ENCODE measurements around the gene KLC1. TPM values are rescaled to one million over a fixed set of nuclear protein-coding genes. Genes with fewer than 3 reads are reported as not detected.

The KLC1 gene
- total and polyA plus RNA-seq, 5 experiments from 2014 or later, result 50.7 to 252 (median 73.3) TPM

GRCh38 chr14:103627073-103628025 lies 1.7 kb upstream of the KLC1 start:
- H3K36me3 Mint-ChIP-seq, result peaks cover 0 to 1% (median 0%) of the 10 kb centered on the region in 3 donors
- peaks cover 0 to 3% (median 0%) of the 10 kb centered on the region in 5 donors for H3K27me3 Mint-ChIP-seq
- H3K27ac Mint-ChIP-seq, result peak overlapping the region in 9 of 10 donors; percentile 16 to 91 (median 65)
- DNase-seq (no peak), ATAC-seq (no peak)
- H3K9me3 Mint-ChIP-seq, result no peaks in the 10 kb centered on the region
- H3K4me1 Mint-ChIP-seq, result peaks cover 8 to 63% (median 31%) of the 10 kb centered on the region in 4 donors
- H3K4me3 Mint-ChIP-seq, result peak overlapping the region; percentile 49 to 92 (median 84)
- POLR2A ChIA-PET, result no interaction called here

GRCh38 chr14:103628221-103628683 lies 759 bp upstream of the KLC1 start:
- no peaks in the 10 kb centered on the region for H3K9me3 Mint-ChIP-seq
- ATAC-seq (no peak), DNase-seq (peak in 2 of 10 donors; percentile 22 to 24)
- POLR2A ChIA-PET, result interaction anchor here (0.5 to 1.8 kb wide), 8 partner anchors 9 to 294 kb away, joined by 3 to 12 read pairs (median 4); partner anchors contain the start of genes BAG5, COA8, EIF5 and XRCC3
- peak overlapping the region; percentile 76 to 92 (median 84) for H3K4me3 Mint-ChIP-seq
- peaks cover 10 to 69% (median 40%) of the 10 kb centered on the region in 4 donors for H3K4me1 Mint-ChIP-seq
- no peaks in the 10 kb centered on the region for H3K27me3 Mint-ChIP-seq
- H3K36me3 Mint-ChIP-seq, result peaks cover 0 to 7% (median 0%) of the 10 kb centered on the region in 3 donors
- H3K27ac Mint-ChIP-seq, result peak overlapping the region; percentile 66 to 91 (median 84)

- ATAC-seq, result peak; percentile 25 to 43
- no peaks in the 10 kb centered on the region for H3K27me3 Mint-ChIP-seq
- POLR2A ChIA-PET, result interaction anchor here (0.8 to 1.8 kb wide), 5 partner anchors 10 to 296 kb away, joined by 3 to 12 read pairs (median 5); partner anchors contain the start of genes BAG5, COA8, EIF5 and XRCC3
- peak overlapping the region; percentile 83 to 90 (median 87) for H3K4me3 Mint-ChIP-seq
- no peaks in the 10 kb centered on the region for H3K9me3 Mint-ChIP-seq
- H3K4me1 Mint-ChIP-seq, result peaks cover 18 to 66% (median 44%) of the 10 kb centered on the region in 4 donors
- peak overlapping the region; percentile 25 to 94 (median 89) for H3K27ac Mint-ChIP-seq
- DNase-seq, result peak; percentile 7 to 72 (median 33)
- H3K36me3 Mint-ChIP-seq, result peaks cover 0 to 14% (median 0%) of the 10 kb centered on the region in 3 donors
These were observed 601 bp downstream of the KLC1 start for GRCh38 chr14:103629503-103630121.

GRCh38 chr14:103630364-103631108 lies 1.5 kb downstream of the KLC1 start:
- peak overlapping the region; percentile 81 to 90 (median 87) for H3K4me3 Mint-ChIP-seq
- POLR2A ChIA-PET, result interaction anchor here (0.6 to 0.8 kb wide), 3 partner anchors 11 to 219 kb away, joined by 3 read pairs; no protein-coding TSS in a partner anchor
- ATAC-seq, result no peak
- DNase-seq, result no peak
- H3K36me3 Mint-ChIP-seq, result peaks cover 0 to 19% (median 0%) of the 10 kb centered on the region in 3 donors
- H3K4me1 Mint-ChIP-seq, result peaks cover 19 to 66% (median 47%) of the 10 kb centered on the region in 4 donors
- peak overlapping the region; percentile 15 to 92 (median 80) for H3K27ac Mint-ChIP-seq
- H3K9me3 Mint-ChIP-seq, result no peaks in the 10 kb centered on the region
- H3K27me3 Mint-ChIP-seq, result no peaks in the 10 kb centered on the region

GRCh38 chr14:103633391-103633790 lies 4.4 kb downstream of the KLC1 start:
- DNase-seq, result no peak
- H3K4me1 Mint-ChIP-seq, result peaks cover 30 to 70% (median 59%) of the 10 kb centered on the region in 4 donors
- POLR2A ChIA-PET, result interaction anchor here (0.6 kb wide), 2 partner anchors 9 to 17 kb away, joined by 3 to 4 read pairs; no protein-coding TSS in a partner anchor
- peak overlapping the region in 9 of 10 donors; percentile 5 to 58 (median 37) for H3K4me3 Mint-ChIP-seq
- H3K27me3 Mint-ChIP-seq, result no peaks in the 10 kb centered on the region
- H3K27ac Mint-ChIP-seq, result peak overlapping the region in 7 of 10 donors; percentile 29 to 81 (median 49)
- no peaks in the 10 kb centered on the region for H3K9me3 Mint-ChIP-seq
- H3K36me3 Mint-ChIP-seq, result peaks cover 0 to 35% (median 0%) of the 10 kb centered on the region in 3 donors
- ATAC-seq, result no peak

GRCh38 chr14:103634156-103634555 lies 5.1 kb downstream of the KLC1 start:
- Mint-ChIP-seq H3K27ac (peak overlapping the region in 5 of 10 donors; percentile 6 to 79 (median 33)), H3K9me3 (no peaks in the 10 kb centered on the region), H3K4me1 (peaks cover 33 to 77% (median 65%) of the 10 kb centered on the region in 4 donors), H3K36me3 (peaks cover 0 to 38% (median 0%) of the 10 kb centered on the region in 3 donors), H3K27me3 (no peaks in the 10 kb centered on the region), H3K4me3 (peak overlapping the region in 8 of 10 donors; percentile 2 to 66 (median 20))
- ATAC-seq (no peak), DNase-seq (no peak)
- POLR2A ChIA-PET, result interaction anchor here (0.6 kb wide), 1 partner anchor 16 kb away, joined by 3 read pairs; no protein-coding TSS in a partner anchor

GRCh38 chr14:103638594-103638993 lies 9.6 kb downstream of the KLC1 start:
- Mint-ChIP-seq H3K27me3 (no peaks in the 10 kb centered on the region), H3K4me1 (peaks cover 28 to 67% (median 54%) of the 10 kb centered on the region in 4 donors), H3K9me3 (no peaks in the 10 kb centered on the region), H3K4me3 (peak overlapping the region in 2 of 10 donors; percentile 2 to 21), H3K36me3 (peaks cover 0 to 31% (median 0%) of the 10 kb centered on the region in 3 donors), H3K27ac (peak overlapping the region in 3 of 10 donors; percentile 19 to 43 (median 26))
- ATAC-seq, result no peak
- no peak for DNase-seq
- POLR2A ChIA-PET, result no interaction called here

- H3K4me1 Mint-ChIP-seq, result peaks cover 19 to 65% (median 47%) of the 10 kb centered on the region in 4 donors
- POLR2A ChIA-PET, result interaction anchor here (1.4 kb wide), 1 partner anchor 12 kb away, joined by 5 read pairs; the partner anchor contains the start of gene KLC1
- H3K27me3 Mint-ChIP-seq, result no peaks in the 10 kb centered on the region
- H3K4me3 Mint-ChIP-seq, result no peak overlapping the region
- ATAC-seq (no peak), DNase-seq (no peak)
- peak overlapping the region in 1 of 10 donors; percentile 25 for H3K27ac Mint-ChIP-seq
- no peaks in the 10 kb centered on the region for H3K9me3 Mint-ChIP-seq
- H3K36me3 Mint-ChIP-seq, result peaks cover 0 to 20% (median 0%) of the 10 kb centered on the region in 3 donors
These were observed 12.2 kb downstream of the KLC1 start for GRCh38 chr14:103641161-103641560.

GRCh38 chr14:103646189-103646588 lies 17.2 kb downstream of the KLC1 start:
- POLR2A ChIA-PET, result no interaction called here
- no peak overlapping the region for H3K4me3 Mint-ChIP-seq
- peaks cover 7 to 60% (median 25%) of the 10 kb centered on the region in 4 donors for H3K4me1 Mint-ChIP-seq
- peak overlapping the region in 2 of 10 donors; percentile 9 to 72 for H3K27ac Mint-ChIP-seq
- no peaks in the 10 kb centered on the region for H3K9me3 Mint-ChIP-seq
- H3K36me3 Mint-ChIP-seq, result peaks cover 0 to 20% (median 0%) of the 10 kb centered on the region in 3 donors
- DNase-seq (no peak), ATAC-seq (no peak)
- H3K27me3 Mint-ChIP-seq, result no peaks in the 10 kb centered on the region

- H3K4me3 Mint-ChIP-seq, result no peak overlapping the region
These were observed 20.0 kb downstream of the KLC1 start for GRCh38 chr14:103649001-103649400.

GRCh38 chr14:103650213-103650612 lies 21.2 kb downstream of the KLC1 start:
- peaks cover 11 to 49% (median 24%) of the 10 kb centered on the region in 4 donors for H3K4me1 Mint-ChIP-seq
- H3K4me3 Mint-ChIP-seq, result no peak overlapping the region
- no peaks in the 10 kb centered on the region for H3K27me3 Mint-ChIP-seq
- peaks cover 0 to 36% (median 4%) of the 10 kb centered on the region in 3 donors for H3K36me3 Mint-ChIP-seq
- POLR2A ChIA-PET, result interaction anchor here (0.6 kb wide), 1 partner anchor 17 kb away, joined by 3 read pairs; no protein-coding TSS in a partner anchor
- H3K9me3 Mint-ChIP-seq, result no peaks in the 10 kb centered on the region
- ATAC-seq (no peak), DNase-seq (no peak)
- H3K27ac Mint-ChIP-seq, result no peak overlapping the region

More at GRCh38 chr14:103649001-103649400, 20.0 kb downstream of the KLC1 start:
- POLR2A ChIA-PET, result no interaction called here
- Mint-ChIP-seq H3K27me3 (no peaks in the 10 kb centered on the region), H3K4me1 (peaks cover 9 to 55% (median 28%) of the 10 kb centered on the region in 4 donors), H3K36me3 (peaks cover 0 to 27% (median 0%) of the 10 kb centered on the region in 3 donors), H3K27ac (peak overlapping the region in 2 of 10 donors; percentile 21 to 25), H3K9me3 (no peaks in the 10 kb centered on the region)
- DNase-seq (no peak), ATAC-seq (no peak)
